Measurements from ENCODE around the gene WDR53.
"Not testable (repeated sequence)": the region's sequence is repeated elsewhere in the genome, so short reads cannot be mapped to it uniquely, and the experiment has no call there.

Gene WDR53

DNA sequence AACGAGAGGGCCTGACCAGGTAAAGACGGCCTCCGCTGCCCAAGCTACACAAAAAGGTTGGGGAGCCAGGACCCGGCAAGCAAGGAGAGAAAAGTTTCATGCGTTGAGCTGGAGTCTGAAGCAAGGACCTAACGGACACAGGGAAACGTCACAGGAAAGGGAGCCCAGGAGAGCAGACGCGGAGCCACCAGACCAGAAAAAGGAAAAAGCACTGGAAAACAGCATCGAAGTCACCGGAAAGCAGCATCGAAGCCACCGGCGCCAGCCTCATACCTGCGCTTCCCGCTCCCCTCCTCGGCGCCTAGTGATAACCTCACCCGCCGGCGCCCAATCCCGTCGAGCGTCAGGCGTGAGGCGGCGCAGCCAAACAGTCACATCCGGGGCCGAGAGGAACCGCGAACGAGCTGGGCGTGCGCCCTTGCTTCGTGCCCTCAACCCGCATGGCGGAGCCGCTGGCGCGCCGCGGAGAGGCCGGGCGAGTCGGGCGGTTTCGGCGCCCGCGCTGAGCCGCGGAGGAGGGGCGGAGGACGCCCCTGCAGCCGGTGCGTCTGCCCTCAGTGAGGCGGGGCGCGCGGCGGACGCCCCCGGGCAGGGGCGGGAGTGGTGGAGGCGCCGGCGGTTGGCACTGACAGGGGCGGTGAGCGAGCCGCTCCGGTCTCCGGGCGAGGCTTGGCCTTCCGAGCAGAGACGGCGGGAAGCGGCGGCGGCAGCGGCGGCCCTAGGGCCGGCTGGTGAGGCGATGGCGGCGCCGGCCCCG is at the start of gene WDR53, which contains the start of gene FBXO45:
WDR53 (minus strand) TSS at position 309 of the 757 bp plus-strand sequence. CDS start 7,079 bp downstream, outside the sequence.
FBXO45 (plus strand) TSS at position 415 of the 757 bp plus-strand sequence; CDS start at position 740, 325 bp downstream.
- Mint-ChIP-seq H3K4me3 (peak within 1 kb of the TSS; percentile 98), H3K9me3 (no peaks in the 10 kb centered on the region), H3K27ac (peak within 1 kb of the TSS; percentile 98), H3K36me3 (ENCODE audit: low read depth) (peaks cover 57% of the 10 kb centered on the region), H3K27me3 (no peaks in the 10 kb centered on the region), H3K4me1 (ENCODE audit: low read depth) (peaks cover 50% of the 10 kb centered on the region)
- peak; percentile 96 for DNase-seq

DNA sequence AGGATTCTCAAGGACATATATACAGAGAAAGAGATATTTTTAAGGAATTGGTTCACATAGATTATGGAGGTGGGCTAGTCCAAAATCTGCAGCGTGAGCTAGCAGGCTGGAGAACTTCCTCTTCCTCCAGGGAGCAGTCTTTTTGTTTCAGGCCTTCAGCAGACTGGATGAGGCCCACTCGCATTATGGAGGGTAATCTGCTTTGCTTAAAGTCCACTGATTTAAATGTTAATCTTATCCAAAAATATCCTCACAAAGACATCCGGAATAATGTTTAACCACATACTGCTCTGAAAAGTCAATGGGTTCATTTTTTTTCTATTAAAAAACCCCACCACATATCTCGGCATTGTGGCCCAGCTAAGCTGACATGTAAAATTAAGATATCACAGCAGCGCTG is 48.9 kb upstream of the WDR53 start:
- no peaks in the 10 kb centered on the region for H3K27me3 Mint-ChIP-seq
- H3K9me3 Mint-ChIP-seq, result no peaks in the 10 kb centered on the region
- peaks cover 19% of the 10 kb centered on the region for H3K4me1 Mint-ChIP-seq (ENCODE audit: low read depth)
- no peak overlapping the region for H3K27ac Mint-ChIP-seq
- no peak for DNase-seq
- no peak overlapping the region for H3K4me3 Mint-ChIP-seq
- H3K36me3 Mint-ChIP-seq (ENCODE audit: low read depth), result no peaks in the 10 kb centered on the region

DNA sequence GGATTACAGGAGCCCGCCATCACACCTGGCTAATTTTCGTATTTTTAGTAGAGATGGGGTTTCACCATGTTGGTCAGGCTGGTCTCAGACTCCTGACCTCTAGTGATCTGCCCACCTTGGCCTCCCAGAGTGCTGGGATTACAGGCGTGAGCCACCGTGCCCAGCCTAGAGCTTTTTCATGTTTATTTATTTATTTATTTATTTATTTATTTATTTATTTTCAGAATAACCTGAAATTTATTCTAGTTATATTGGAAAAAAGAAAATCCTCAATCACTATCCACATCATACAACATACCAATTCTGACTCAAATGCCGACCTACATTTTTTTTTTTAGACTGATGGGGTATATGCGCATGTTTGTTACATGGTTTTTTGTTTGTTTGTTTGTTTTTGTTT is 46.9 kb upstream of the WDR53 start:
- not testable (repeated sequence) for H3K27me3 Mint-ChIP-seq; H3K27ac Mint-ChIP-seq; H3K9me3 Mint-ChIP-seq; DNase-seq; H3K4me3 Mint-ChIP-seq; H3K36me3 Mint-ChIP-seq (ENCODE audit: low read depth)
- H3K4me1 Mint-ChIP-seq (ENCODE audit: low read depth), result peaks cover 20% of the 10 kb centered on the region

DNA sequence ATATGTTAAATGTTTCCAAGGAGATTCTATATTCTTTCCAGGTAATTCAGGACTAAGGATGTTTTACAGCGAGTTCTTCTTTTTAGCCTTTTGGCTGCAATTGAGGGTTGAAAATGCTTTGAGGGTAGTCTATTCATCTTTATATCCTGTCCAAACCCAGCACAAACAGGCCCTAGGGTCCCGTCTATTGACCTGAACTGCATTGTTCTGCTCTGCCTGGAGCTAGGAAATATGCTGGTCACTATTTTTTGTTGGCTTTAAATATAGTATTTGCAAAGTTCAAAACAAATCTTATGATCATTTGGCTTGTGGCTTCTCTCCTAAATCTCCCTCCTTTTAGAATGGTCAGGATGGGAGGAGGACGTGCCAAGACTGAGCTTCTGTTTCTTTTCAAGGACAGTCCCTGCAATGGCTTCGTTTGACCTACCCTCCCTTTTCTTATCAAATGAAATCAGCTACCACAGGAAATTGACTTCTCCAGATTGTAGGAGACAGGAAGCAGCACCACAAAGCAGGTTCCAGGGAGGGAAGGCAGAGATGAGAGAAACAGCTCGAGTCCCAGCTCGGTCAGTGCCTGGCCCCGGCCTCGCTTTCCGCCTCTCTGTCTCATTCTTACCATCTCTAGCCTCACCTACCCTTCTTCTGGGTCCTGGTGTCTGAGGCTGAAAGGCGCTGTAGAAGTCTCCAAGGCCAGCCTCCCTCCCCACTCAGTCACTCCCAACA is 43.6 kb upstream of the WDR53 start:
- H3K27me3 Mint-ChIP-seq, result no peaks in the 10 kb centered on the region
- peaks cover 25% of the 10 kb centered on the region for H3K4me1 Mint-ChIP-seq (ENCODE audit: low read depth)
- H3K27ac Mint-ChIP-seq, result peak overlapping the region; percentile 18
- H3K4me3 Mint-ChIP-seq, result no peak overlapping the region
- DNase-seq, result no peak
- H3K9me3 Mint-ChIP-seq, result no peaks in the 10 kb centered on the region
- H3K36me3 Mint-ChIP-seq (ENCODE audit: low read depth), result no peaks in the 10 kb centered on the region

DNA sequence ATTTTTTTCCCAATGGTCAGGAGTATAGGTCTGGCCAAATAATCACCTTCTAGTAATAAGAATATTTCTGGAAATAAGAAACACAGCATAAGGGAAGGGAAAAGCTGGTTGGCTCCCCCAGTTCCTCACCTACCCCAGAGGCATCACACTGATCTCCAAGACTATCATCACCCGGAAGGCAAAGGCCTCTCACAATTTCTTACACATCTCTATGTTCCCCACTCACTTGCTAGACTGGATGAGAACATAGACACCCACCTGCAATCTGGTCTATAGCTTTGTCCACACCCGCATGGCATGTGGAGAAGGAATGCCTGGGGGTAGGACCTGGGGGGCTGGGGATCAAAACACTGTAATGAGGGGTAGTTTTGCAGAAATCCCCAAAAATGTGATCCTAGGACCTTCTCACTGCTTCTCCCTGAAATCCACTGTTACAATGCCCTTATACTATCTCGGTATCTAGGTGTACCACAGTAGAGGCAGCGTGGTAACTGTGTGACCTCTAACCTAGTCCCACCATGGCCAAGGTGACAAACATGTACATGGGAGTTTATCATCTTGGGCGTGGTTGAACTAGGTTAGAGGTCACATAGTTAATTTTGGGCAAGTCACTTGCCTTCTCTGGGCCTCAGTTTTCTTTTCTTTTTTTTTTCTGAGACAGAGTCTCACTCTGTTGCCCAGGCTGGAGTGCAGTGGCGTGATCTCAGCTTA is 41.6 kb upstream of the WDR53 start:
- DNase-seq, result no peak
- Mint-ChIP-seq H3K36me3 (ENCODE audit: low read depth) (no peaks in the 10 kb centered on the region), H3K27ac (peak overlapping the region; percentile 79), H3K4me3 (peak overlapping the region; percentile 39), H3K9me3 (no peaks in the 10 kb centered on the region), H3K27me3 (no peaks in the 10 kb centered on the region), H3K4me1 (ENCODE audit: low read depth) (peaks cover 28% of the 10 kb centered on the region)

DNA sequence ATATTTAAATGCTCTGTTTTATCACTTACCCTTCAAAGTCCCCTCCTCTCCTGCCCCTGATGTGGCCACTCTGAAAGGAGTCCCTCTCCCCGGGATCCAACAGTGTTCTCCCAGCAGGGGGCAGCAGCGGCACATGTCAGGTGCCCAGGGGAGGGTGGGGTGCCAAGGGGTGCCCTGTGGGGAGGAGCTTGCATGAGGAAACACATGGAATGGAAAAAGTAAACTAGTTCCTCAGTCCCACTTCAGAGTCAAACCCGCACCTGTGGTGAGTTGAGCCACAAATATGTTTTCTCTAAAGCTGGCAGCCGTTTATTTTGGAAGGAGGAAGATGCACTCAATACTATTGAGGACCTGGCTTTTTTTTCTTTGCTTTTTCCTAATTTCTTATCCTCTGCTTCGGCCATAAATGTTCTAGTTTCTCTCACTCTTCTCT is 41.0 kb upstream of the WDR53 start:
- Mint-ChIP-seq H3K27me3 (no peaks in the 10 kb centered on the region), H3K27ac (peak overlapping the region; percentile 79), H3K4me3 (peak overlapping the region; percentile 39), H3K9me3 (no peaks in the 10 kb centered on the region), H3K36me3 (ENCODE audit: low read depth) (no peaks in the 10 kb centered on the region), H3K4me1 (ENCODE audit: low read depth) (peaks cover 32% of the 10 kb centered on the region)
- peak; percentile 96 for DNase-seq

DNA sequence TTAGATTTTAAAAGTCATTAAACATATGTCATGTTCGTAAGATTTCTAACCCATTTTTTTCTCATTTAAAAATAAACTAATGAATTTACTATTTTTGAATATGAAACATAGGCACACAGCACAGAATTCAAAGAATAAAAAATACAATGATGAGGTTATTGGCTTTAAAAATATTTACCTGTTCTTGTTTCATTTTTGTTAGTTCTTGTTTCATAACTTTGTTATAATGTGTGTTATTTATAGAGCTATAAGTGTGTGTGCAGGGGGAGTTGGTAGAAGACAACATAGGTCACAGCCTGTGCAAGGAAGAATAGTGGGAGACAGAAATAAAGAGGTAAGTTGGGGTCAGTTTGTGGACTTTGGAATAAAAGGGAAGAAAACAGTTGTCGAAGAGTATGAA is 40.3 kb upstream of the WDR53 start:
- H3K4me1 Mint-ChIP-seq (ENCODE audit: low read depth), result peaks cover 34% of the 10 kb centered on the region
- no peak for DNase-seq
- H3K4me3 Mint-ChIP-seq, result no peak overlapping the region
- H3K27ac Mint-ChIP-seq, result no peak overlapping the region
- H3K9me3 Mint-ChIP-seq, result no peaks in the 10 kb centered on the region
- no peaks in the 10 kb centered on the region for H3K36me3 Mint-ChIP-seq (ENCODE audit: low read depth)
- no peaks in the 10 kb centered on the region for H3K27me3 Mint-ChIP-seq

DNA sequence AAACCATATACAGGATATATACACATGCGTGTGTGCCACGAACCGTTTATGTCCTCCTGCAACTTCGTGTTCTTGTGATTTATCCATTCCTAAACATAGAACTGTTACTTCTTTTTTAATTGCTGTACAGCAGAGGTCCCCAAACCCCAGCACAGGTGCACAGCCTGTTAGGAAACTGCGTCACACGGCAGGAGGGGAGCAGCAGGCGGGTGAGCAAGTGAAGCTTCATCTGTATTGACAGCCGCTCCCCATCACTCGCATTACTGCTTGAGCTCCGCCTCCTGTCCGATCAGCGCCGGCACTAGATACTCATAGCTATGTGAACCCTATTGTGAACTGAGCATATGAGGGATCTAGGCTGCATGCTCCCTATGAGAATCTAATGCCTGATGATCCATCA is 36.2 kb upstream of the WDR53 start:
- Mint-ChIP-seq H3K9me3 (no peaks in the 10 kb centered on the region), H3K27ac (no peak overlapping the region), H3K4me3 (no peak overlapping the region), H3K4me1 (ENCODE audit: low read depth) (peaks cover 11% of the 10 kb centered on the region), H3K27me3 (no peaks in the 10 kb centered on the region), H3K36me3 (ENCODE audit: low read depth) (no peaks in the 10 kb centered on the region)
- peak; percentile 51 for DNase-seq

DNA sequence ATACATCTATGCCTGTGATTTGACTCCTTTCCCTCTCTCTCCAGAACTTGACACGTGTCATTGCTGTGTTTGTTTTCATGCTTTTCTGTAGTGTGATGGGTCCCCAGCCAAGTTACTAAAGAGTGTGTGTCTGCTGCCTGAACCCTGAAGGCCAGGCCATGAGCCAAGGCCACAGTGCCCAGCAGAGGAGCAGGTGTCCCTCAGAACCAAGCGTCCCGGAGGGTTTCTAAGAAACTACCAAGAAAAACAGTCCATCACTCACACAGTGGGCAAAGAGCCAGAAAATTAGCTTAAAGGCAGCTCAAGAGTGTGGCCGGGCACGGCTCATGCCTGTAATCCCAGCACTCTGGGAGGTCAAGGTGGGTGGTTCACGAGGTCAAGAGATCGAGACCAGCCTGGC is 35.3 kb upstream of the WDR53 start:
- Mint-ChIP-seq H3K4me1 (ENCODE audit: low read depth) (peaks cover 9% of the 10 kb centered on the region), H3K27ac (no peak overlapping the region), H3K4me3 (no peak overlapping the region), H3K36me3 (ENCODE audit: low read depth) (no peaks in the 10 kb centered on the region), H3K27me3 (no peaks in the 10 kb centered on the region), H3K9me3 (no peaks in the 10 kb centered on the region)
- no peak for DNase-seq

DNA sequence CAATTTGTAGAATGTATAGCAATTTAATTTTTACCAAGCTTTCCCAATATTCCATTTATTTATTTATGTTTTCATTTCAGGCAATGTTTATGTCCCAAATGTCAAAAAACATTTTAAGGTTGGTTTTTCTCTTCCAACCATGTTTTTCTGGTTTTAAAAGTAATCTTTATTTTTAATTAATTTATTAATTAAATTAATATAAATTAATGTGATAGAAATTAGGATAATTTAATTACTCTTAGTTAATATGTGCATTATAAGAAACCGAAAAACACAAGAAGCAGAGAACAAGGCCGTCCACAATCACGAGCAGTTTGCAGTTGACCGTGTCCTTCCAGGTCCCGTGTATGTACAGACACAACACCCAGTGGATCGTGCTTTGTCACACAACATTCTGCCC is 34.3 kb upstream of the WDR53 start:
- H3K36me3 Mint-ChIP-seq (ENCODE audit: low read depth), result no peaks in the 10 kb centered on the region
- no peak overlapping the region for H3K4me3 Mint-ChIP-seq
- peaks cover 3% of the 10 kb centered on the region for H3K27me3 Mint-ChIP-seq
- no peak for DNase-seq
- H3K9me3 Mint-ChIP-seq, result no peaks in the 10 kb centered on the region
- peaks cover 17% of the 10 kb centered on the region for H3K4me1 Mint-ChIP-seq (ENCODE audit: low read depth)
- H3K27ac Mint-ChIP-seq, result no peak overlapping the region

DNA sequence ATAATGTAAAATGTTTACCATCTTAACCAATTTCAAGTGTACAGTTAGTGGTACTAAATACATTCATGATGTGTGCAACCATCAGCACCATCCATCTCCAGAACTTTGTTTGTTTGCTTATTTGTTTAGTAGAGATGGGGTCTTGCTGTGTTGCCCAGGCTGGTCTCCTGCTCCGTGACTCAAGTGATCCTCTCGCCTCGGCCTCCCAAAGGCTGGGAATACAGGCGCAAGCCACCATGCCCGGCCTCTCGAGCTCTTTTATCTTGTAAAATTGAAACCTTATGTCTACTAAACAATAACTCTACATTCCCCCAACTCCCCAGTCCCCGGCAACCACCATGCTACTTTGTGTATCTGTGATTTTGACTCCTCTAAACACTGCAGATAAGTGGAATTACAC is 32.0 kb upstream of the WDR53 start:
- Mint-ChIP-seq H3K27ac (no peak overlapping the region), H3K4me3 (no peak overlapping the region), H3K4me1 (ENCODE audit: low read depth) (peaks cover 17% of the 10 kb centered on the region), H3K36me3 (ENCODE audit: low read depth) (no peaks in the 10 kb centered on the region), H3K9me3 (no peaks in the 10 kb centered on the region), H3K27me3 (peaks cover 8% of the 10 kb centered on the region)
- no peak for DNase-seq

DNA sequence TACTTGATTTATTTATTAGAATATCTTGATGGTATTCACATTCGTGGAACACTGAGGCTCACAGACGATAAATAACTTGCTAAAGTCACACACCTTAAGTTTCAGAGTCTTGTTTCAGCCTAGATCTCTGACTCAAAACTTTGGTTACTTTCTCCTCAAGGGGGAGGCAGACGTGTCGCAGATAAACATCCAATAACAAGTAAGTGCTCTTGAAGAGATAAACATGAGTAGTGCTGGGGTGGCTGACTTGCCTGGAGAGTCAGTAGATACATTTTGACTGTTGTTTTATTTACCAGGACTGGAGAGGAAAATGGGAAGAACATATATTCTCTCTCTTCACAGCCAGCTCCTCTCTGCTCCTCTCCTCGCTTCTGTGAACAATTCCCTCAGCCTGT is 31.4 kb upstream of the WDR53 start:
- Mint-ChIP-seq H3K36me3 (ENCODE audit: low read depth) (no peaks in the 10 kb centered on the region), H3K27ac (no peak overlapping the region), H3K4me3 (no peak overlapping the region), H3K4me1 (ENCODE audit: low read depth) (peaks cover 14% of the 10 kb centered on the region), H3K9me3 (no peaks in the 10 kb centered on the region), H3K27me3 (peaks cover 10% of the 10 kb centered on the region)
- no peak for DNase-seq

DNA sequence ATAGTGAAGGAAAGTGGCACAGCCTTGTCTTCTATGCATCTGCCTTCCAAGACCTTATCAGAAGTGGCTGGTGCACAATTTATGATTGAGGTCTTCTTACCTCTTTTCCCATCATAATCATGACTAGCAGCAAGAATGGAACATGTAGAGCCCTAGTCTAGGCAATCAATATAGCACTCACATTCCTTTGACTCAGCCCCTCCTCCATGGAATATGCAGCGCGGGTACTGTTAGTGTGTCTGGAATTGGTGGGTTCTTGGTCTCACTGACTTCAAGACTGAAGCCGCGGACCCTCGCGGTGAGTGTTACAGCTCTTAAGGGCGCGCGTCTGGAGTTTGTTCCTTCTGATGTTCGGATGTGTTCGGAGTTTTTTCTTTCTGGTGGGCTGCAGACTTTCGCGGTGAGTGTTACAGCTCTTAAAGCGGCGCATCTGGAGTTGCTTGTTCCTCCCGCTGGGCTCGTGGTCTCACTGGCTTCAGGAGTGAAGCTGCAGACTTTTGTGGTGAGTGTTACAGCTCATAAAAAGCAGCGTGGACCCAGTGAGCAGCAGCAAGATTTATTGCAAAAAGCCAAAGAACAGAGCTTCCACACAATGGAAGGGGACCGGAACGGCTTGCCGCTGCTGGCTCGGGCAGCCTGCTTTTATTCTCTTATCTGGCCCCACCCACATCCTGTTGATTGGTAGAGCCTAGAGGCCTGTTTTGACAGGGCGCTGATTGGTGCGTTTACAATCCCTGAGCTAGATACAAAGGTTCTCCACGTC is 29.8 kb upstream of the WDR53 start:
- not testable (repeated sequence) for H3K9me3 Mint-ChIP-seq; H3K36me3 Mint-ChIP-seq (ENCODE audit: low read depth); H3K27ac Mint-ChIP-seq; DNase-seq; H3K4me1 Mint-ChIP-seq (ENCODE audit: low read depth)
- Mint-ChIP-seq H3K4me3 (peak overlapping the region; percentile 67), H3K27me3 (peaks cover 10% of the 10 kb centered on the region)

DNA sequence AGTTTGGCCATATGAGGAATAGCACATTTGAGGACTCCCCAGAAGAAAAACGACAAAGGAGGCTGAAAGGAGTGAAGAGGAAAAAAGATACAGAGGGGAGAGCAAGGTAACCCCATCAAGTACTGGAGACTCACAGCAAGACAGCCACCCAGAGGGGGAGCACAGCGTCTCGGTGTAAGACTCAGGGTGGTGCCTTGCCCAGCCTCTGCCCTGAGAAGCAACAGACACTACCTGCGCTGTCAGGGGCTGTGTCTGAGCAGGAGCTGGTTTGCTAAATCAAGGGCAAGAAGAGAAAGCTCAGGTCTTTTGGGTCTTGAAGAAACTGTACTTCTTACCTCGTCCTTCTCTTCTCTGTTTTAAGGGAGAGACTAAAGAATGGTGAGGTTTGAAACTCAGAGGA is 28.0 kb upstream of the WDR53 start:
- Mint-ChIP-seq H3K27ac (no peak overlapping the region), H3K27me3 (peaks cover 10% of the 10 kb centered on the region), H3K9me3 (no peaks in the 10 kb centered on the region), H3K4me3 (no peak overlapping the region), H3K36me3 (ENCODE audit: low read depth) (no peaks in the 10 kb centered on the region), H3K4me1 (ENCODE audit: low read depth) (peaks cover 8% of the 10 kb centered on the region)
- no peak for DNase-seq

All from activated T-cell treated with anti-CD3 and anti-CD28 coated beads, Interleukin-2, amount 50 U/mL, for 24 hours (primary cell).